H1 (cell line): ENCODE data around the gene SNX3. TPM values are rescaled to one million over a fixed set of nuclear protein-coding genes. Genes with fewer than 3 reads are reported as not detected.

Source experiments
- CREB1 ChIP-seq: IDR thresholded peaks from 2 replicates; pipeline ENCODE4 v1.6.1; 2012; ENCODE audit warnings: inconsistent platforms
- EP300 ChIP-seq, 2 experiments: IDR thresholded peaks; 1 replicate in 1 of 2; 2 replicates in 1 of 2; pipeline ENCODE4 v1.6.1; 2011 to 2012; ENCODE audit warnings: low read depth in 2 of 2, low read length in 2 of 2, mild to moderate bottlenecking in 2 of 2, borderline replicate concordance in 1 of 2, inconsistent platforms in 1 of 2, moderate library complexity in 1 of 2
- KDM1A ChIP-seq: fragments of 200-600, 300-600 bp; sonication (generic); IDR thresholded peaks from 2 replicates; pipeline ENCODE4 v1.7.1; 2016; ENCODE audit warnings: mild to moderate bottlenecking, low read length, borderline replicate concordance
- KDM5A ChIP-seq: fragments of 200-600 bp; IDR thresholded peaks from 2 replicates; pipeline ENCODE4 v1.7.1; 2012; ENCODE audit warnings: mild to moderate bottlenecking, low read length, inconsistent platforms, mixed read lengths
- NANOG ChIP-seq: IDR thresholded peaks from 2 replicates; pipeline ENCODE4 v1.6.1; 2011; ENCODE audit warnings: low read length, low read depth, mild to moderate bottlenecking, inconsistent platforms; ENCODE audit not compliant: insufficient read depth, poor library complexity, severe bottlenecking
- RNF2 ChIP-seq: fragments of 200-900, 300-1000 bp; sonication (generic); IDR thresholded peaks from 2 replicates; pipeline ENCODE4 v1.7.1; 2016; ENCODE audit warnings: borderline replicate concordance, low read depth, mild to moderate bottlenecking, antibody characterized with exemption, low read length; ENCODE audit not compliant: poor library complexity, severe bottlenecking; ENCODE audit errors: missing control alignments
- TBP ChIP-seq: IDR thresholded peaks from 2 replicates; pipeline ENCODE4 v1.6.1; 2011; ENCODE audit warnings: low read depth, low read length, improper control_type of control experiment
- polyA plus RNA-seq, 7 experiments: library from polyadenylated mRNA; depleted of rRNA in 3 of 7; stranded (reverse) in 5 of 7; unstranded in 2 of 7; fragments of >200 nt in 5 of 7; fragments of 200-250 nt in 2 of 7; gene quantifications; 1 replicate in 5 of 7; 2 replicates in 1 of 7; 4 replicates in 1 of 7; pipeline versions ENCODE4 v1.2.1 to v1.2.3, GENCODE V29; 2011 to 2013; ENCODE audit warnings: missing spikeins in 2 of 7, mixed read lengths in 2 of 7
- total RNA-seq: library from RNA; stranded (reverse); fragmentation: NEBNext Ultra II Directional; extraction: Animal tissue kit (Norgen Biotek cat#: 25700); gene quantifications from 2 replicates; pipeline ENCODE4 v1.2.1, GENCODE V29; 2021
- TF ChIP-seq, protein P1 (sequence below): fragments of 300-600 bp; sonication (generic); IDR thresholded peaks from 2 replicates; pipeline ENCODE4 v1.7.1; 2012; ENCODE audit warnings: low read length, moderate library complexity, mild to moderate bottlenecking, inconsistent platforms; ENCODE audit not compliant: insufficient replicate concordance
- TF ChIP-seq, protein P2 (sequence below): IDR thresholded peaks from 2 replicates; pipeline ENCODE4 v1.6.1; 2012; ENCODE audit warnings: low read length, inconsistent platforms

Gene SNX3
- total and polyA plus RNA-seq, 2 of the 8 experiments (the other 6 are each of a cell fraction or from before 2014, with no cell fraction given) = 72.5 to 150 TPM

DNA sequence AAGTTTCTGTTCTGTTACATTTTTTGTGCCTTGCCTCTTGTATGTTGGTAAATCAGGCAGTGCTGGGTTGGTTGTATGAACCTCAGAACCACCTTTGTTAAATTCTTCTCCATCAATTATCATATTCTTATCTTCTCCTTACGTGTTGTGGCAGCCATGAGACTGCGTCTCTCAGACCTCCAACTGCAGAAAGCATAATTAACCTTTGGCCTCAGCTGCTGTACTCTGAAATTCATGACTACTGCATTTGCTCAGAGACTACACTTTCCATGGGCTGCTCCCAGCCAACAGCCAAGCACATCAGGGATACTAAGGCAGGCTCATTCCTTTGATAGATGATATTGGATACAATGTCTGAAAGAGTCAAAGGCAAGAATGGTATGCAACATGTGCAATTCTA, 15.1 kb upstream of the SNX3 start (continued):
- TF ChIP-seq, protein P1, sequence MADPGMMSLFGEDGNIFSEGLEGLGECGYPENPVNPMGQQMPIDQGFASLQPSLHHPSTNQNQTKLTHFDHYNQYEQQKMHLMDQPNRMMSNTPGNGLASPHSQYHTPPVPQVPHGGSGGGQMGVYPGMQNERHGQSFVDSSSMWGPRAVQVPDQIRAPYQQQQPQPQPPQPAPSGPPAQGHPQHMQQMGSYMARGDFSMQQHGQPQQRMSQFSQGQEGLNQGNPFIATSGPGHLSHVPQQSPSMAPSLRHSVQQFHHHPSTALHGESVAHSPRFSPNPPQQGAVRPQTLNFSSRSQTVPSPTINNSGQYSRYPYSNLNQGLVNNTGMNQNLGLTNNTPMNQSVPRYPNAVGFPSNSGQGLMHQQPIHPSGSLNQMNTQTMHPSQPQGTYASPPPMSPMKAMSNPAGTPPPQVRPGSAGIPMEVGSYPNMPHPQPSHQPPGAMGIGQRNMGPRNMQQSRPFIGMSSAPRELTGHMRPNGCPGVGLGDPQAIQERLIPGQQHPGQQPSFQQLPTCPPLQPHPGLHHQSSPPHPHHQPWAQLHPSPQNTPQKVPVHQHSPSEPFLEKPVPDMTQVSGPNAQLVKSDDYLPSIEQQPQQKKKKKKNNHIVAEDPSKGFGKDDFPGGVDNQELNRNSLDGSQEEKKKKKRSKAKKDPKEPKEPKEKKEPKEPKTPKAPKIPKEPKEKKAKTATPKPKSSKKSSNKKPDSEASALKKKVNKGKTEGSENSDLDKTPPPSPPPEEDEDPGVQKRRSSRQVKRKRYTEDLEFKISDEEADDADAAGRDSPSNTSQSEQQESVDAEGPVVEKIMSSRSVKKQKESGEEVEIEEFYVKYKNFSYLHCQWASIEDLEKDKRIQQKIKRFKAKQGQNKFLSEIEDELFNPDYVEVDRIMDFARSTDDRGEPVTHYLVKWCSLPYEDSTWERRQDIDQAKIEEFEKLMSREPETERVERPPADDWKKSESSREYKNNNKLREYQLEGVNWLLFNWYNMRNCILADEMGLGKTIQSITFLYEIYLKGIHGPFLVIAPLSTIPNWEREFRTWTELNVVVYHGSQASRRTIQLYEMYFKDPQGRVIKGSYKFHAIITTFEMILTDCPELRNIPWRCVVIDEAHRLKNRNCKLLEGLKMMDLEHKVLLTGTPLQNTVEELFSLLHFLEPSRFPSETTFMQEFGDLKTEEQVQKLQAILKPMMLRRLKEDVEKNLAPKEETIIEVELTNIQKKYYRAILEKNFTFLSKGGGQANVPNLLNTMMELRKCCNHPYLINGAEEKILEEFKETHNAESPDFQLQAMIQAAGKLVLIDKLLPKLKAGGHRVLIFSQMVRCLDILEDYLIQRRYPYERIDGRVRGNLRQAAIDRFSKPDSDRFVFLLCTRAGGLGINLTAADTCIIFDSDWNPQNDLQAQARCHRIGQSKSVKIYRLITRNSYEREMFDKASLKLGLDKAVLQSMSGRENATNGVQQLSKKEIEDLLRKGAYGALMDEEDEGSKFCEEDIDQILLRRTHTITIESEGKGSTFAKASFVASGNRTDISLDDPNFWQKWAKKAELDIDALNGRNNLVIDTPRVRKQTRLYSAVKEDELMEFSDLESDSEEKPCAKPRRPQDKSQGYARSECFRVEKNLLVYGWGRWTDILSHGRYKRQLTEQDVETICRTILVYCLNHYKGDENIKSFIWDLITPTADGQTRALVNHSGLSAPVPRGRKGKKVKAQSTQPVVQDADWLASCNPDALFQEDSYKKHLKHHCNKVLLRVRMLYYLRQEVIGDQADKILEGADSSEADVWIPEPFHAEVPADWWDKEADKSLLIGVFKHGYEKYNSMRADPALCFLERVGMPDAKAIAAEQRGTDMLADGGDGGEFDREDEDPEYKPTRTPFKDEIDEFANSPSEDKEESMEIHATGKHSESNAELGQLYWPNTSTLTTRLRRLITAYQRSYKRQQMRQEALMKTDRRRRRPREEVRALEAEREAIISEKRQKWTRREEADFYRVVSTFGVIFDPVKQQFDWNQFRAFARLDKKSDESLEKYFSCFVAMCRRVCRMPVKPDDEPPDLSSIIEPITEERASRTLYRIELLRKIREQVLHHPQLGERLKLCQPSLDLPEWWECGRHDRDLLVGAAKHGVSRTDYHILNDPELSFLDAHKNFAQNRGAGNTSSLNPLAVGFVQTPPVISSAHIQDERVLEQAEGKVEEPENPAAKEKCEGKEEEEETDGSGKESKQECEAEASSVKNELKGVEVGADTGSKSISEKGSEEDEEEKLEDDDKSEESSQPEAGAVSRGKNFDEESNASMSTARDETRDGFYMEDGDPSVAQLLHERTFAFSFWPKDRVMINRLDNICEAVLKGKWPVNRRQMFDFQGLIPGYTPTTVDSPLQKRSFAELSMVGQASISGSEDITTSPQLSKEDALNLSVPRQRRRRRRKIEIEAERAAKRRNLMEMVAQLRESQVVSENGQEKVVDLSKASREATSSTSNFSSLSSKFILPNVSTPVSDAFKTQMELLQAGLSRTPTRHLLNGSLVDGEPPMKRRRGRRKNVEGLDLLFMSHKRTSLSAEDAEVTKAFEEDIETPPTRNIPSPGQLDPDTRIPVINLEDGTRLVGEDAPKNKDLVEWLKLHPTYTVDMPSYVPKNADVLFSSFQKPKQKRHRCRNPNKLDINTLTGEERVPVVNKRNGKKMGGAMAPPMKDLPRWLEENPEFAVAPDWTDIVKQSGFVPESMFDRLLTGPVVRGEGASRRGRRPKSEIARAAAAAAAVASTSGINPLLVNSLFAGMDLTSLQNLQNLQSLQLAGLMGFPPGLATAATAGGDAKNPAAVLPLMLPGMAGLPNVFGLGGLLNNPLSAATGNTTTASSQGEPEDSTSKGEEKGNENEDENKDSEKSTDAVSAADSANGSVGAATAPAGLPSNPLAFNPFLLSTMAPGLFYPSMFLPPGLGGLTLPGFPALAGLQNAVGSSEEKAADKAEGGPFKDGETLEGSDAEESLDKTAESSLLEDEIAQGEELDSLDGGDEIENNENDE = no peak
- TF ChIP-seq TBP (no peak), NANOG (no peak), CREB1 (no peak), KDM5A (no peak), KDM1A (no peak), RNF2 (no peak), EP300 (IDR thresholded peaks at IDR 0.05; ENCODE audit: borderline replicate concordance in 1 of 2, low read depth in 2 of 2, low read length in 2 of 2) (no peak)
- TF ChIP-seq, protein P2, sequence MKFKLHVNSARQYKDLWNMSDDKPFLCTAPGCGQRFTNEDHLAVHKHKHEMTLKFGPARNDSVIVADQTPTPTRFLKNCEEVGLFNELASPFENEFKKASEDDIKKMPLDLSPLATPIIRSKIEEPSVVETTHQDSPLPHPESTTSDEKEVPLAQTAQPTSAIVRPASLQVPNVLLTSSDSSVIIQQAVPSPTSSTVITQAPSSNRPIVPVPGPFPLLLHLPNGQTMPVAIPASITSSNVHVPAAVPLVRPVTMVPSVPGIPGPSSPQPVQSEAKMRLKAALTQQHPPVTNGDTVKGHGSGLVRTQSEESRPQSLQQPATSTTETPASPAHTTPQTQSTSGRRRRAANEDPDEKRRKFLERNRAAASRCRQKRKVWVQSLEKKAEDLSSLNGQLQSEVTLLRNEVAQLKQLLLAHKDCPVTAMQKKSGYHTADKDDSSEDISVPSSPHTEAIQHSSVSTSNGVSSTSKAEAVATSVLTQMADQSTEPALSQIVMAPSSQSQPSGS = no peak
